ENCODE results near the gene HEPN1.
A peak's percentile ranks its signal among the peaks of the same experiment; 100 is the strongest.
"Not testable (repeated sequence)": the region's sequence is repeated elsewhere in the genome, so short reads cannot be mapped to it uniquely, and the experiment has no call there.

The HEPN1 gene

DNA sequence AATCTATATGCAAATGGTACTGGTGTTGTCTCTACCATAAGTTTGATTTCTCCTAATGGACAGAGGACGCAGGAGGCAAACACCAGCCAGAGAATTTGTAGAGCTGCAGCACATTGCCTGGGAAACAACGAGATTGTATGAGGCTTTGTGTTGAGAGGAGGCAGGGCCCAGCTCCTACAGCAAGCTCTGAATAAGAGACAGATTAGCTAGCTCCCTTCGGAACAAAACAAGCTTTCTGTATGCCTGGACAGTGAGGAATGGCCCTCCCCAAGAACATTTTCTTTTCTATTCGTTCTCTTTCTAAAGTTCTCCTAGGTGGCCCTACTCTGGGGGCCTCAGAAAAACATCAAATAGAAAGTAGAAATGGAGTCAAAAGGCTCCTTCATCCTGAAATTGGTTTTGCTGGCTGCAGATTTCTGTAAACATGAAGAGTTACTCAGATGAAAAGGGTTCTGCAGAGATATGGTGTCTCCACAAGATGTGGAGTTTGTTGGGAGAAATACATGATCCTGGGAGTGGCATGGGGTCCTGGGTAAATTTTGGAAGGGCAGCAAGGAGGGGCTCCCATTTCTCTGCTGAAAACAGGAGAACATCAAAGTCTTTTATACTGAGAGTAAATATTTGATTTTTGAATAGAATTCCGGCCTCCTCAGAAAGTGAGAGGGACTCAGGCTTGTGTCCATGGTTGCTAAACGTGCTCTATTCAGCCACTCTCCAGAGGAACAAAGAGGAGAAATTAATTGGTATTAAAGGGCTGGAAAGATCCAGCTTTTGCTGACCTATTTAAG lies 23.6 kb downstream of the HEPN1 start:
- DNase-seq (ENCODE audit: low read depth in 3 of 3) = no peak

DNA sequence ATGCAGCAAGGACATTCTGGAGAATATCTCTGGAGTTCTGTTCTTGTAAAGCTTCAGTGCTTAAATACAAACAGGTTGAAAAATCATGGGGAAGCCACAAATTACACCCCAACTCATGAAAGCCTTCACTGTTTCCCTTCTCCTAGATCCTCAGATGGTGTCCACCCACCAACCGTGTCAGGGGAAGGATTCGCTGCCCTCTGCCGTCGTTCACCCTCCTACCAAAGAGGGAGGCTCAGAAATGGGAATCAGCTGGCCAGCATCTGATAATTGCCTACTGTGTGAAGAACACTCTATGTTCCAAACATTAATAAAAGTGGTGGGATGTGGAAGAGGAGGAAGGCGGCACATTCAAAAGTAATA lies 24.2 kb downstream of the HEPN1 start:
- no peak for DNase-seq (ENCODE audit: low read depth in 3 of 3)

- no peak for DNase-seq (ENCODE audit: low read depth in 3 of 3)
Observed at GRCh38 chr11:124943741-124944140, 24.7 kb downstream of the HEPN1 start.

DNA sequence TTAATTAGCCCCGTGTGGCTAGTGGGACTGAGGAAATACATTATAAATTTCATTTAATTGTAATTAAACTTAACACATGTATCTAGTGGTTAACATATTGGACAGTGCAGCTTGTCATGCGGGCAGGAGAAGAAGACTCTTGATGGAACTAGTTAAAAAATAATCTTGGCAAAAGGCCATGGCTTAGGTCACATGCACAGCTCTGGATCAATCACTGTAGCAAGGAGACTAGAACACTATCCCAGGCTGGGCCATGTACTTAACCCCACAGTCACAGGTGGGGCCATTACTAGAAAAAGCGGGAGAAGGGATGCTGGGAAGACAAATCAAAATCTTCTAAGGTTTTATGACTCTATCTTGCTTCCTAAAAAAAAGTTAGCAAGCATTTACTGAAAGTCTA lies 25.5 kb downstream of the HEPN1 start:
- no peak for DNase-seq (ENCODE audit: low read depth in 3 of 3)

- no peak for DNase-seq (ENCODE audit: low read depth in 3 of 3)
Observed at GRCh38 chr11:124945826-124946225, 26.8 kb downstream of the HEPN1 start.

- no peak for DNase-seq (ENCODE audit: low read depth in 3 of 3)
Observed at GRCh38 chr11:124946735-124947141, 27.7 kb downstream of the HEPN1 start.

DNA sequence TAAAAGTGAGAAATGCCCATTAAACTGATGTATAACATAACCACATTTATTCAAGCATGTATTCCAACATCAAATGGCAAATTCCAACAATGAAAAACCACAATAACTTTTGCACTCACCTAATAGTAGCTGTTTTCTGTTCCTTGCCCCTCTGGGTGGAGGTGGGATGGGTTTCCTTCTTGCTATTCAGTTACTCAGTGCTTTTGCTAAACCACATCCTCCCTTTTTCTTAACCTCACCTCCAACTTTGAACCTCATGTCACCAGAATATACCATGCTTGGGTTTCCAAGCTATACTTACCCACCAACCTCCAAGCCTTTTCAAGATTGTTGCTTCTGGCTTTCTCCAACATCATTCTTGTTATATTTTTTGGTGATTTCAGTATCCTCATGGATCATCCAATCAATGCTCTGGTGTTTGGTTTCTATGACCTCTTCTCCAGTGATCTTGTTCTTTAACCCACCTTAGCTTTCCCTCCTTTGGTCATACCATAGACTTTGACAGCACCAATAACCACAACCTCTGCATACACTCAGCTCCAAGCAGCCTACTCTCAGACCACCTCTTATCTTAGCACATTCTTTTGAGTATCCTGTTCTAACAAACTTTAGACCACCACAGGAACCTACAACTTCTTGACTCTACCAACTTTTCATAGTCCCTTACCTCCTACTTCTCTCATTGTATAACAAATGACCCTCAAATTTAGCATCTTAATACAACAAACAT lies 31.7 kb downstream of the HEPN1 start:
- DNase-seq (ENCODE audit: low read depth in 3 of 3) = no peak

DNA sequence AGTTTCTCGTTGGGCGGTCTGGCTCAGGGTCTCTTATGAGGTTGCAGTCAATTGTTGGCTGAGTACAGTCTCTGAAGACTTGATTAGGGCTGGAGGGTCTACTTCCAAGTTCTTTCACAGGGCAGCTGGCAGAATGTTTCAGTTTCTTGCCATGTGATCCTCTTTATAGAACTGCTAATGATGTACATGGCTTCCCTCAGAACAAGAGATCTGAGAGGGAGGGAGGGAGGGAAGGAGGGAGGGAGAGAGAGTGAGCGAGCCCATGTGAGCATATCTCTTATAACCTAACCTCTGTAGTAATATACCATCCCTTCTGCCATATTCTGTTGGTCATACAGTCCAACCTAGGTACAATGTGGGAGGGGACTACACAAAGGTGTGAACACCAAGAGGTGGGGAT lies 32.3 kb downstream of the HEPN1 start:
- no peak for DNase-seq (ENCODE audit: low read depth in 3 of 3)

DNA sequence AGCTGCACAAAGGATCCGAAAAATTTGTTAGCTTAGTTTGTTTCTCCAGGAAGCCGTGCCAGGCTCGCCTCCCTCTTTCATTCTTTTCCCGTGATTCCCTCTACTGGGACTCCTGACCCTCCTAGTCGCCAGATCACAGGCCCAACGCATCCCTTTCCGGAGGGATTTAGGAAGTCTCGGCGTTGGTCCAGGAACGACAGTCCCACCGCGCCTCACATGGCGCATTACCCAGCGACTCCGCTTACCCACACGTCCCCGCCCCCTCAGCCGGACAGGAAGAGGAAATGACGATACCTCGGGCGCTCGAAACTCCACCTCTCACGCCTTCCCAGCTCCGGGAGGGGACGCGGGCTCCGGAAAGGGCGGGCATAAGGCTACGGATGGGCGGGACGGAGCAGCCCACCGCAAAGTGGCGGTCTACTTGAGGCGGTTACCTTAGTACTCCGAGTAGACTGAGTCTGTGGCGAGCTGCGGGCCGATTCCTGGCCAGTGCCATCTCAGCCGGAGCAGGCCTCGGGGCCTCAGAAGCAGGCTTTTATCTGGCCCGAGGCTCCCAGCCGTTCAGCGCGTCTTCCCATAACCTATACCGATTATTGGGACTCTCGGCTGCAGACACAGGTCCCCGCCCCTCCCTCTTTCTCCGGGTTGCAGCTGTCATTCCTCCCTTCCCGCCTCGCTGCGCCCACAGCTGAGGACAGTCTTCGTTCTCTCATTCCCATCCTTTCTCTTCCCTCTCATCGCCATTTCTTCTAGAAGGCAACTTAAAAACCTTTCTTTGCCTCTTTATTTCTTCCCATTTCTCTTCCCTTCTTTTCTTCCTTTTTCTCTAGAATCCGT lies 34.9 kb downstream of the HEPN1 start, which contains the start of gene CCDC15:
Gene CCDC15, plus strand, starts transcription at position 450 of the 837 bp plus-strand sequence. CDS start 531 bp downstream, outside the sequence.
- DNase-seq (ENCODE audit: low read depth in 3 of 3) = peak; percentile 91 to 97 (median 96)

DNA sequence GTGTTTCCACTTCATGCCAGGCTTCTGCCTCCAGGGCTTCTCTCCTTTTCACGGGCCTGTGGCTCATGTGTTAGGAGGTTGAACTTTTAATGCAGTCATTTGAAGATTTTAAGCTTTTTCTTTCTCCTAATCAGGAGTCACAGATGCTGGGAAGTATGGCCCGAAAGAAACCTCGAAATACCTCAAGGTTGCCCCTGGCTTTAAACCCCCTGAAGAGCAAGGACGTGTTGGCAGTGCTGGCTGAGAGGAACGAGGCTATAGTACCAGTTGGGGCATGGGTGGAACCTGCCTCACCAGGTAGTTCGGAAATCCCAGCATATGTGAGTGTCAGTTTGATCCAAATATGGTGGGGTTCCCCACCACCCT lies 35.5 kb downstream of the HEPN1 start:
- DNase-seq (ENCODE audit: low read depth in 3 of 3) = no peak

- DNase-seq (ENCODE audit: low read depth in 3 of 3) = no peak
Observed at GRCh38 chr11:124955035-124955434, 36.0 kb downstream of the HEPN1 start.

DNA sequence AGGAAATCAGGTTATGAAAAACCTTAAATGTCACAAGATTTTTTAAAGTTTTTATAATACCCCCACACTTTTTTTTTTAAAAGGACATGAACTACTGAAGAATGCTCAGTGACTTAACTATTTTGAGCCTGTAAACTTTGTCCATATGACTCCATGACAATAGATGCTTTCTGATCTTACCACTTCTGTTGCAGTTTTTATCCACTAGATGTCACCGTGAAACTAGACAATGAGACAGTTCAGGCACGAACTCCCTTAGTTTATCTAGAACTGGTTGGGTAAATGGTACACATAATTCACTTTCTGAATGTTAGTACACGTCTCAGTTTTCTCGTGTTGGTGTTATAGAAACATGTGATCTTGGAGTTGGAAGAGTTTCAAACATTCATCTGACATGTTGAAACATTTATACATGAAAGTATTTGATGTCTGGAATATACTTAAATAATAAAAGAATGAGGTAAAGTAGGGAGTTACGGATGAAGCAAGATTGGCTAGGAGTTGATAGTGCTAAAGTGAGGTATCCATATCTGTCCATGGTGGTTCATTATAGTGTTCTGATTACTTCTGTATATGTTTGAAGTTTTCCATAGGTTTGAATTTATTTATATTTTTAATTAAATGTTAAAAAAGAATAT lies 43.0 kb downstream of the HEPN1 start:
- DNase-seq (ENCODE audit: low read depth in 3 of 3) = no peak

DNA sequence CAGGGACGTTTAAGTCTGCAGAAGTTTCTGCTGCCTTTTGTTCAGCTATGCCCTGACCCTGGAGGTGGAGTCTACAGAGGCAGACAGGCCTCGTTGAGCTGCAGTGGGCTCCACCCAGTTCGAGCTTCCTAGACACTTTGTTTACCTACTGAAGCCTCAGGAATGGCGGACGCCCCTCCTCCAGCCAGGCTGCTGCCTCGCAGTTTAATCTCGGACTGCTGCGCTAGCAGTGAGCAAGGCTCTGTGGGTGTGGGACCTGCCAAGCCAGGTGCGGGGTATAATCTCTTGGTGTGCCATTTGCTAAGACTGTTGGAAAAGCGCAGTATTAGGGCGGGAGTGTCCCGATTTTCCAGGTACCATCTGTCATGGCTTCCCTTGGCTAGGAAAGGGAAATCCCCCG lies 49.1 kb downstream of the HEPN1 start:
- DNase-seq (ENCODE audit: low read depth in 3 of 3) = not testable (repeated sequence)
